Hematopoietic multipotent progenitor cell treated with erythropoietin and hydrocortisone succinate and interleukin-3 and kit ligand, for 6 days (in vitro differentiated cells): Measurements from ENCODE around the gene CIAO2A.
A peak's percentile ranks its signal among the peaks of the same experiment; 100 is the strongest.
"Not testable (repeated sequence)": the region's sequence is repeated elsewhere in the genome, so short reads cannot be mapped to it uniquely, and the experiment has no call there.

Experiments used
- DNase-seq: peaks from one replicate; pipeline ENCODE4 v3.0.0-alpha.2; 2015

The CIAO2A gene, protein sequence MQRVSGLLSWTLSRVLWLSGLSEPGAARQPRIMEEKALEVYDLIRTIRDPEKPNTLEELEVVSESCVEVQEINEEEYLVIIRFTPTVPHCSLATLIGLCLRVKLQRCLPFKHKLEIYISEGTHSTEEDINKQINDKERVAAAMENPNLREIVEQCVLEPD

DNA sequence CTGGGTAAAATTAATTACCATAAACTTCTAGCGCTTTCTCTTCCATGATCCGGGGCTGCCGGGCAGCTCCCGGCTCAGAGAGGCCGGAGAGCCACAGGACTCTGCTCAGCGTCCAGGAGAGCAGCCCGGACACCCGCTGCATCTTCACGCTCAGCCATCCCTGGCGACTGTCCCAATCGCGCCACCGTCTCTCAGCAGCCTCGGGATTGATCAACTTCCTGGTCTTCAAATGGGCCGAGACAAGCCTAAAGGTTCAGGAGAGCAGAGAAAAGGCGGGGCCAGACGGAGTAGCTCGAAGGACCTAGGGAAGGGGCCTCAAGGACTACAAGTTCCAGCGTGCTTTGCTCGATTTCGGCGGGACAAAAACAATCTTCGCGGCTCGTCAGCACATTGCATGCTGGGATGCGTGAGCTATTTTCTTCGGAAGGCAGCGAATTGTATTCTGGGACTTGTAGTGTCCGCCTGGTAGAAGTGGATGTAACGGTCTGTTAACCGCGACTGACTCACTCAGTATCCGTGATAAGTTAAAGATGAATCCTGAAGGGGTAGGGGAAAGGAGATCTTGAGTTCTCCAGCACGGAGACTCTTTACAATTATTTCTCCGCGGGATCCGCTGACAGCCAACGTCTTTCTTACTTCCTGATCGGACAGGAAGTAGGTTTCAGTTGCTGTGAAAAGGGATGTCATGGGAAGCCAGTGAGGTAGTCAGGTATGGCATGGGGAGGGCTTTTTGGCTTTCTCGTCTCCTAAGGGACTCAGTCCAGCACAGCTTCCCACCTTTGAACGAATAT lies at the start of gene CIAO2A:
Gene CIAO2A (minus strand): TSS at position 212 of the 791 bp plus-strand sequence. CDS start 70 bp downstream, at position 142.
- peak; percentile 100 for DNase-seq

DNA sequence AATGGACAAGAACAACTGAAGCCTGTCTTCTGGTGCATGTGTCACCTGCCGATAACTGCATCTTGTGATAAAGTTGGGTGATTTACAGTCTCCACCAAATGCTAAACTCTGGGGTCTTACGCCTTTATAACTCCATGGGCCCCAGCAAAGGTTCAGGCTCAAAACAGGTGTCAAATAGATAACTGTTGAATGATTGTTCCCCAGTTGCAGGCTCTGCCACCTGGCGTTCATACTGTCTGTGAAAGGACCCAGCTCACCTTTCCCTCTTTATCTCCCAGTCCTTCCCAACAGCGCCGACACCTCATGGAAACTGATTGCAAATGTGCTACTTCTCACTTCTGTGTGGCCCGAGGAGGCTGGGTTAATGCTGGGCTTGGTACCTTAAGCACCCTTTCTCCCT lies 49.6 kb upstream of the CIAO2A start:
- no peak for DNase-seq

DNA sequence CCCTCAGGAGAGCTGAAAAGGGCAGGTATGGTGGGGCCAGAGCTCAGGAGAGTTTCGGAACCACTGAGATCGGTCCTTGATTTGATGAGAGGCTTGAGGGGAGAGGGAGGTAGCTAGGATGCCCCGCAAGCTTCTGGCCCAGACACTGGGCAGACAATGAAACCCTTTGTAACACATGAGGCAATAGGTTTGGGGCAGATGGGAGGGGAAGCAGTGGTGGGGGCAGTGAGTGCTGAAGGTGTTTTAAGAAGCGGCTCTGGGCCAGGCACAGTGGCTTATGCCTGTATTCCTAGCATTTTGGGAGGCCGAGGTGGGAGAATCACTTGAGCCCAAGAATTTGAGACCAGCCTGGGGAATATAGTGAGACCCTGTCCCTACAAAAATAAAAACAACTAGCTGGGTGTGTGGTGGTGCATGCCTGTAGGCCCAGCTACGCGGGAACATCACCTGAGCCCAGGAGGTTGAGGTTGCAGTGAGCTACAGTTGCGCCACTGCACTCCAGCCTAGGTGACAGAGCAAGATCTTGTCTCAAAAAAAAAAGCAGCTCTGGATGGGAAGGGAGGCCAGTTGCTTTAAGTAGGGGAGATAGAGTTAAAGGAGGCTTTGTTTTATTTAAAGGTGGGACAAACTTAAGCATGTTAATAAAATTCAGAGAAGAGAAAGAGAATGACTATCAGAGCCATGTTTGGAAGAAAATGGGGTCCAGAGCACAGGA lies 48.3 kb upstream of the CIAO2A start:
- no peak for DNase-seq

DNA sequence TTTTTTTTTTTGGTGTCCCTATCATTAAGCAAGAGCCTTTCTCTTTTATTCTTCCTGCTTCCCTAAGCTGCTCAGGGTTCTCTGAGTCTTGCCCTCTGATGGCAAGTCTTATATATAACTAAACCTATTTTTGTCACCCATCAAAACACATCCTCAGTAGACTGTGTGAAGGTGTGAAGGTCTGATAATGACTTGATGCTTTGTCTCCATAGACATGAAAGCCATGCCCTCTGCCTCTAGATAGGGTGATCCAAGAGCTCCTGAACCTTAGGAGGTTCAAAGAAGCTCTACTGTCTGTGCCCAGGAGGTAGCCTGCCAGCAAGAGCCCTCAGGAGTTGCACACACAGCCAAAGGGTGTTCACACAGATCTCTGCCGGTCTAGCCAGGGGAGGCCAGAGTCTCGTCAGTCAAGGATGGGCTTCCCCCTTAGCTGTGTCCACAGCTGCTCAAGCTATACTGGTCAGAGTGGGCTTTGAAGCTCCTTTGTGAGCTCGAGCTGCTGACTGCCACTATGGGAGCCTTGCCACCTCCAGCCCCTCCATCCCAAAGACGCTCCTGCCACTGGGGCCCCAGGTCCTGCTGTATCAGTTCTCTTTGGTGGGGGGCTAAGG lies 44.8 kb upstream of the CIAO2A start:
- DNase-seq, result peak; percentile 82

DNA sequence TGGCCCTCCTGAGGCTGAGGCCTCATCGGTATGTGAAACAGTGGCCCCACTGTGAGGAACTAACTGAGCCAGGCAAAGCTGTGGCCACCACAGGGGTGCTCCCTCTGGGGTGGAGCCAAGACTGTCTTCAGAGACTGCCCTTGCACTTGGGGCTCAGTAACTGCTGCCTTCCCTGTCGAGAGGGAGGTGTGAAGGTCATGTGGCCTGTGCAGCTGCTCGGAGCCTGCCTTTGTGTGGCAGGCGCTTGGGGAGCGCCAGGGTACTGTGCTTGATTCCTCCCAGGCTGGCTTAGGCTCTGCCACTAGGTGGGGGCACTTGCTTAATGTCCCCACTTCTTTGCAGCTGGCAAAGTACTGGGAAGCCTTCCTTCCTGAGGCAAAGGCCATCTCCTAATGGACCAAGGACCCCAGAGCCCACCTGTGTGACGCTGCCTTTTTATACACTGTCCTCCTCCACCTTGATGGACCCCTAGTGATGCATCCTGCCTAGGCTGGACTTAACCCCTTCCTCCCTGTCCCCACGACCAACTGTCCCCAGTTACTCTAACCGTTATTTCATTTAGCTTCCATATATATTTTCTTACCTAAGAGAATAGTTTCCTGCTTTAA lies 43.7 kb upstream of the CIAO2A start:
- DNase-seq, result peak; percentile 67

DNA sequence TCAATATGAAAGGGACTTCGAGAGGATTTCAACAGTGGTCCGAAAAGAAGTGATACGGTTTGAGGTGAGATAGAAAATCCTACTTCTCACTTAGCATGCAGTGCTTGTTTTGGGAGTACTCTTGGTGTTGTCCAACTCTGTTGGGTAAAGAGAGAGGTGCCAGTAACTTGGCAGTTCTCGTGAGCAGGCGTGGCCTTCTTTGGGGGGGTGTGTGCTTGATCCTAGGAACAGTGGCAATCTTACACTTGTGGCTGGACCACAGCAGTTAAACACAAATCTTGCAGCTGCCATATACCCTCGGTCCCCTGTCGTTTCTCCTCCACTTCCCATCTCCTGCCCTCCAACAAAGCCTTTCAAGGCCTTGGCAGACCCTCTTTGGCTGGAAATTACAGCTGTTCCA lies 42.7 kb upstream of the CIAO2A start:
- no peak for DNase-seq

DNA sequence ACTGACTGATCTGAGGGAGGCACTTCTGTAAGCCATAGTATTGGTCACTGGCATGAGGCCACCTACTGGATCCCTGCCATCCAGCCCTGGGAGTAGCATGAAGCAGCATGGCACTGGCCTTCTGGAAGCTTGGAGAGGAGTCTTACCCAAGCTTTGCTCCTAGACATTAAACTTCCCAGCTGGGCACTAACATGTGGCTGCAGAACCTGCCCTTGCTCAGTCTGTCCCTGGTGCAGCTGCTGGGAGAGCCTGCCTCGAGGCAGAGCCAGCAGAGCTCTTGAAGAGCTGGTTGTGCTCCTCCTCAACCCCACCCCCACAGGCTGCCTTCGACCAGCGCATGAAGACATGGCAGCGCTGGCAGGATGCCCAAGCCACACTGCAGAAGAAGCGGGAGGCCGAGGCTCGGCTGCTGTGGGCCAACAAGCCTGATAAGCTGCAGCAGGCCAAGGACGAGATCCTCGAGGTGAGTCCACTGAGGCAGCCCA lies 40.7 kb upstream of the CIAO2A start:
- peak; percentile 99 for DNase-seq

DNA sequence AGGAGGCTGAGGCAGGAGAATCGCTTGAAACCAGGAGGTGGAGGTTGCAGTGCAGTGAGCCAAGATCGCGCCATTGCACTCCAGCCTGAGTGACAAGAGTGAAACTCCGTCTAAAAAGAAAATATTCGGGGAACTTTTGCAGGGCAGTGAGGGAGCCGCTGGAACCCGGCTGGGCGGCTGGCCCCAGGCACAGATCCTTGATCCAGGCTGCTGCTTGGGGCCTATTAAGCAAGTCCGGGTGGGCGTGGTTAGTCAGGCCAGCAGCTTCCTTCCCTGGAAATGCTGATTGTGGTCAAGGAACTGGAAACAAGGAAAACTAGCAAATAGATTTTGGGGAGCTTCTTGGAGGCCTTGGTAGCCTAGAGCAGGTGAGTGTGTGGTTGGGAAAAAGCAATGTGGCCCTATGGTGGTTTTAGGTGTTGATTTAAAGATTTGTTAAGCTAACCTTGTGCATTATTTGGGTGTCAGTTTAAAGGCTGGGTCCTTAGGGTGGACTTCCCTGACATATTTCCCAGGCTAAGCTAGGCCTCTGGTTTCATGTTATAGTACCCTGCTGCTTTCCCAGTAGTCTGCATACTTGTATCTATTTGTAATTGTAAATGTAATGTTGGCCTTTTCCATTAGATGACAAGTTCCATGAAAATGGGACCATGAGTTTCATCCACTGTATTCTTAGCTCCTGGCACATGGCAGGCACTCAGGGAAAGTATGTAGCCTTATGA lies 40.1 kb upstream of the CIAO2A start:
- DNase-seq, result no peak

DNA sequence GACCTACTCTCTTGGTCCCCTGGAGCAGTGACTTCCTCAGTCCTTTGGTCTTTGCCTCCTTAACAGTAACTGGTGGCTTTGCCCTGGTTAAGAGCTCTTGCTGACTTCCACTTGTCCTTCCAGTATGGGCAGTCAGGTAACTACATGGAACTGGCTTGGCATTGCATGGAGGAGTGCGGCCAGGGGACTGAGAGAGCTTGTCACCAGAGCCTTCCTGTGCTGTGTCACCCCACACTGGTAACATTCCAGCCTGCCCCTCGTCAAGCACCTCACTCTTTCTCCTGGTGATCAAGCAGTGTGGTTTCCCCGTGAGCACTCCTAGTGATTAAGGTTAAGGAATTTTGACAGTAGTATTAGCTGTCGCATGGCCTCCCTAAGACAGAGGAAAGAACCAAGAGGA lies 38.6 kb upstream of the CIAO2A start:
- DNase-seq, result no peak

DNA sequence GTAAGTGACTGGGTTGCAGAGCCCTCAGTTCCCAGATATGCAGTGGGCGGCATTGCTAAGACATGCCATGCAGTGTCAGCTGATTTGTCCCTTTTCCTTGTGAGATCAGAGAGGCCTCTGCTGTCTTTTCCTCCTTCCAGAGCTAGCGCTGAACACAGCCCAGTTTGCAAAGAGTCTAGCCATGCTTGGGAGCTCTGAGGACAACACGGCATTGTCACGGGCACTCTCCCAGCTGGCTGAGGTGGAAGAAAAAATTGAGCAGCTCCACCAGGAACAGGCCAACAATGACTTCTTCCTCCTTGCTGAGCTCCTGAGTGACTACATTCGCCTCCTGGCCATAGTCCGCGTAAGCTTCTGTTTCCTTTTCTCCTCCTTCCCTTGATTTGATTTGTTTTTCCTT lies 37.9 kb upstream of the CIAO2A start:
- DNase-seq, result no peak

DNA sequence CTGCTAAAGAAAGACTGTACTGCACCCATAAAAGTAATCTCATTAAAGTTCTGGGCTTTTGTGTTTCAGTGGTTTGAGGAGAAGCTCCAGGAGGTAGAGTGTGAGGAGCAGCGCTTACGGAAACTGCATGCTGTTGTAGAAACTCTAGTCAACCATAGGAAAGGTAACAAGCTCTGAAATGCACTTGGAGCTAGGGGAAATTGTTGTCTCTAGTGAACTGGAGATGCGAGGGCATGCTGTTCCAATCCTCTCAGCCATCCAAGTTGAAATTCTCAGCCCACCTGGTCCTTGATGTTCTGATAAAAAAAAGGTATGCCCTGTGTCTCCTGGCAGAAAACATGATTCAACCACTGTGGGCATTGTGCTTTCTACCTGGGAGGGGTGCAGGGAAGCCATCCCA lies 36.5 kb upstream of the CIAO2A start:
- DNase-seq, result no peak

DNA sequence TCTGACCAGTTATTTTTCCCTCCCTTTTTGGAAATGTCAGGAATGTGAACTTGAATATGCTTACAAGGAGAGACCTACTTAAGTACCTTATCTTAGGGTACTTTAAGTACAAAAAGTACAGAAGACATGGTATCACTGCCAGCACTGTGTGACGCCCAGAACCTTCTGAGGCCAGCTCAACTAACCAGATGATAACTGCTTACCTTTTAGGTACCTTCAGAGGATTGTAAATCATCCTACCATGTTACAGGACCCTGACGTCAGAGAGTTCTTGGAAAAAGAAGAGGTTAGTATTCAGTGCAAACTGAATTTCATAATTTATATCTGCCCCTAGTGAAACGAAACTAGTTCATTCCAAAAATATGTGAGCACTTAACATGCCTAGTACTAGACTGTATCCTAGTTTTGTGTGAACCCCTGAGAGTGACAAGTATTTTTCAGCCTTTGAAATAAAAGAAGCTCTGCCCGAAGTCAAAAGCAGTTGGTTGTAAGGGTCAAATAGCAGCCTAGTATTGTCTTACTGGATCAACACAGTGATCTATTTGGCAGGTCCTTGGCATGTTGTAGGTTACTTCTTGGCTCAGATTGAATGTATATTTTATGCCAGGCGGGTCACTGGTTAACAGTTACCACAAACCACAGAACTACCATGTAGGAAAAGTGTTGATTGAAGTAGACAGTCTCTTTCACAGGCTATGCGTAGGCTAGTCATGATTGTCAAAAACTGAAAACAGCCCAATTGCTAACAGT lies 34.1 kb upstream of the CIAO2A start:
- DNase-seq, result no peak

DNA sequence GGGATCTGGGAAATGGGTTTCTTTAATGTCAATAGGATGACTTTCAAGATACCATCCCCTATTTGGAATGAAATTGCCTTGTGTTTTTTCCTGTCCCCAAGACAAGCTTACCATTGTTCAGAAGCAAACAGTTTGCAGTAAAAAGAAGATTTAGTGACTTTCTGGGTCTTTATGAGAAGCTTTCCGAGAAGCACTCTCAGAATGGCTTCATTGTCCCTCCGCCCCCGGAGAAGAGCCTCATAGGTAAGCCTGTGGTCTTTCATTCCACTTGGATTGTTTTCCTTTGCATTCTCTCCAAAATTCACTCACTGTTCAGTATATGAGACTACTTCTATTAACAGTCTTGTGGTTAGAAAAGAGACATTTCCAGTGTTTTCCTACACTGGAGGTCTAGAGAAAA lies 32.3 kb upstream of the CIAO2A start:
- no peak for DNase-seq

DNA sequence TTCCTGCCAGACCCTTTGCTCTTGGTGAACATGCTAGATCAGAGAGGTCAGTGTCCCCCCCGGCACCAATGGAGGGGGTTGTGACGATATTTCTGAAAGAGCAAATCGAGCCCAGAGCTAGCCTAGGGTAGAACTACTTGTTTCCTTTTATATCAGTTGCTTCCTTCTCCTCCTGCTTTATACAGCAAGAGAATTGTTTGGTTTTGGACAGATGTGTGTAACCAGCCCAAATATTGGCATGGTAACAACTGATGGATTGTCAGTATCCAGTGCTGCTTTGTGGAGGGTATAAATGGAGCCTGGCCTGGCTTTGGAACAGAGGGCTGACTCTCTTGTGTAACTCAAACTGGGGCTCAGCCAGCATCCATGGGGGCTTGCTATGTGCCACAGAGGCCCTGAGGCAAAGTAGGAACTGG lies 29.3 kb upstream of the CIAO2A start:
- DNase-seq, result no peak

DNA sequence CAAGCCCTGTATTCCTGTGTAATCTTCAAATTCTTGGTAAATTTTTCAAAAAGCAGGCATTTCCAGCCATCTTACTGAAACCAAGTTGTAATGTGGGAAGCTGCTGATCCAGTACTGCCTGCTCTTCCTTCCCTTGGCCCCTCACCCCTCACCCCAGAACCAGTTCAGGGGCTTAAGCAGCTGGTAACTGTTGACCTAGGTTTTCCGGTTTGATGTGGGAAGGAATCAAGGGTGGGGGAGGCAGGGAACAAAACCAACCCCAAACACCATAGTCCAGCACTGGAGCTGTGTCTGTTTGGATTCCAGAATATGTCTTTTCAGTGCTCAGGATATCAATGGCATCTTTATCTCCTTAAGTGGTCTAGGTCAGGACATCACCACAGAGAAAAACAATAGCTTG lies 28.8 kb upstream of the CIAO2A start:
- DNase-seq, result no peak

DNA sequence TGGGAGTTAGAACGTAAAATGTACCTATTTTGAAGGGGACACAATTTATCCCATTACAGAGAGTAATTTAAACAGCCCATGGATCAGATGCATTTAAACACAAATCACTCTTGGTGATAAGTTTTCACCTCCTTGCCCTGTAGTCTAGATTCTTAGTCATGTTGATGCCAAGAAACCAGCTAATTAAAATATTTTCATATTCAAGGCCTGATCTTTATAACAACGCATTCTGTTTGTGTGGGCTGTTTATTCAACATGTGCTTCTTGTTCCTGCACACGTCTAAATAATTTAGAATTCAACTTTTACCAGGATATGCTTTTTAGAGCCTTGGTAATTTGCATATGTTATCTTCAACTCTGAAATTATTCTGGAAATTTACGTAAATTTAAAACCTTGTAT lies 28.0 kb upstream of the CIAO2A start:
- no peak for DNase-seq

DNA sequence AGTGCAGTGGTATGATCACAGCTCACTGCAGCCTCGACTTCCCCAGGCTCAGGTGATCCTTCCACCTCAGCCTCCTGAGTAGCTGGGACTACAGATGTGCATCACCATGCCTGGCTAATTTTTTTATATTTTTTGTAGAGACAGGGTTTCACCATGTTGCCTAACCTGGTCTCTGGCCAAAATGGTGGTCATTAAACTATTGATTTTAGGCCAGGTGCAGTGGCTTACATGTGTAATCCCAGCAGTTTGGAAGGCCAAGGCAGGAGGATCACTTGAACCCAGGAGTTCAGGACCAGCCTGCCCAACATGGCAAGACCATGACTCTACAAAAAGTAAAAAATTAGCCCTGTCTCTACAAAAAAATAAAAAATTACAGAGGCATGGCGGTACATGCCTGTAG lies 26.7 kb upstream of the CIAO2A start:
- DNase-seq, result not testable (repeated sequence)

DNA sequence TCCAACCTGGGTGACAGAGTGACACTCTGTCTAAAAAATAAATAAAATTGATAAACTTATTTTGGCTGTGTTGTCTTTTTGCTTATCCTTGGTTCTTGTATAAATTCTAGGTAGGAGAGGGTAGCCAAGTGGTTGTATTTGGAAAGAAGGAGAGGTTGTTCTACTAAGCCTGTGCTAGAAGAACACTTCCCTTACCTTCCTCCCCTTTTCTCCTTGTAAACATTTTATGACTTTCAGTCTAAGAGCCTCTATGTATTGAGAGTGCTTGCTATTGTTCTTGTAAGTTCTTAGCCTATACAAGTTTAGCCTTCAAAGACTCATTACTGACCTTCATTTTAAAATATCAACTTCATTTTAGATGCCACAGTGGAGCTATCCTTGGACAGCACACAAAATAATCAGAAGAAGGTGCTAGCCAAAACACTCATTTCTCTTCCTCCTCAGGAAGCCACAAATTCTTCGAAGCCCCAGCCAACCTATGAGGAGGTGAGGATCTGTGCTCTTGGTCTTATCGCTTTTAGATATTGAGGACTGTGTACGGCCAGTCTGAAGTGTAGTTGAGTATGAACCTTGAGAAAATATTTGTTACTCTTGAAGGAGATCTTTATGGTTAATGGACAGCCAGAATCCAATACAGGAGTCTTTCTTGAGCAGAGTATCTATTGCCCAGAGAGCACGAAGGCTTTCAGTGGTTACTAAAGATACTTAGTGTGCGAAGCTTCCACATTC lies 24.3 kb upstream of the CIAO2A start:
- DNase-seq, result no peak

DNA sequence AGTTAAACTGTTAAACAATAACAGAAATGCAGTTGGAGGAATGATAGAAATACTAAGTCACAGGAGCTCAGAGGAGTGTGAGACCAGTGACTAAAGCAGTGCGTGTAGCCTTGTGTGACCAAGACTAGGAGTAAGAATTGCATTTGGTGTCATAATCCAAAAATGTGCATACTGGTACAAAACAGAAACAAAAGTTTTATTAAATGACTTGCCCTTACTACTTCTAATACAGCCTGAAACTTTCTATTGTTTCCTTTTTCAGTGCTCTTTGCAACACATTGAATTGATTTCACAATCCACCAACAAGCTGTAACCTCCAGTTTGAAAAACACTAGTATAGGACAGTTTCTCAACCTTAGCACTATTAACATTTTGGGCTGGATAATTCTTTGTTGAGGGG lies 19.3 kb upstream of the CIAO2A start:
- peak; percentile 47 for DNase-seq

DNA sequence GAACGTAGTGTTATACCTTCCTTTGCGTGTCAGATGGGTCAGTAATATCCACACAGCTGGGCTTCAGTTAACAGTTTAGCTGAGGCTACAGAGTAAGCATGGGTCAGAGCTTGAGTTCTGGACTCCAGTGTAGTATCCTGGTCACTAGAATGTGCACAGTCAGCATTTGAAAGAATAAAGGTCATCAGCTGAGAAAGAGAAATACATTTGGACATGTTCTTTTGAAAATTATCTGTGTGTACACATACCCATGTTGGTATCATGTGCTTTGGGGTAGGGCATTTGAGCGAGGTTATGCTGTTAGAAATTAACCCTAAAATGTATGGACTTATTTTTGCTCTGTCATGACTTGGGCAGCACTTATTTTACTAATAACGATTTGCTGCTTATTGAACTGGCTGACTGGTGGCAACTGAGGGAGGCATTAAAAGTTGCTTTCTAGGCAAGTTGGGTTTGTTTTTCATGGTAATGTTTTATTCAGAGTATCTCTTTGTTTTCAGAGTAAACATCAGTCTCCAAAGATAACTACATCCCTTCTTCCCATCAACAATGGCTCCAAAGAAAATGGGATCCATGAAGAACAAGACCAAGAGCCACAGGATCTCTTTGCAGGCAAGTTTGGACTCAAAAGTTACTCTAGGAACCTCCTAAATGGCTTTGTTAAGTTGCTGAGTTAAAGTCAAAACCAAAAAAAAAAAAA lies 18.6 kb upstream of the CIAO2A start:
- DNase-seq, result peak; percentile 48
